ENCODE results near the gene CEP170B.

CEP170B gene

GRCh38 chr14:104868060-104868740 lies 3.1 kb downstream of the CEP170B start:
- no peak for DNase-seq

GRCh38 chr14:104868811-104869572 lies 3.9 kb downstream of the CEP170B start:
- DNase-seq = no peak

- DNase-seq = no peak
Observed at GRCh38 chr14:104869669-104870367, 4.8 kb downstream of the CEP170B start.

GRCh38 chr14:104870368-104871144 lies 5.5 kb downstream of the CEP170B start:
- no peak for DNase-seq

- no peak for DNase-seq
Observed at GRCh38 chr14:104871145-104871655, 6.1 kb downstream of the CEP170B start.

GRCh38 chr14:104871656-104872468 lies 6.8 kb downstream of the CEP170B start:
- no peak for DNase-seq

- DNase-seq = no peak
Observed at GRCh38 chr14:104872469-104873341, 7.6 kb downstream of the CEP170B start.

GRCh38 chr14:104873380-104874055 lies 8.4 kb downstream of the CEP170B start:
- DNase-seq = no peak

- no peak for DNase-seq
Observed at GRCh38 chr14:104874110-104874531, 9.1 kb downstream of the CEP170B start.

GRCh38 chr14:104874571-104875411 lies 9.7 kb downstream of the CEP170B start:
- no peak for DNase-seq

GRCh38 chr14:104875412-104875751 lies 10.3 kb downstream of the CEP170B start:
- DNase-seq = no peak

GRCh38 chr14:104875811-104876210 lies 10.7 kb downstream of the CEP170B start:
- DNase-seq = no peak

GRCh38 chr14:104876251-104876699 lies 11.2 kb downstream of the CEP170B start:
- DNase-seq = no peak

- DNase-seq = no peak
Observed at GRCh38 chr14:104877066-104877805, 12.2 kb downstream of the CEP170B start.

GRCh38 chr14:104877806-104878550 lies 12.9 kb downstream of the CEP170B start:
- DNase-seq = no peak

GRCh38 chr14:104878582-104878981 lies 13.5 kb downstream of the CEP170B start:
- DNase-seq = no peak

- DNase-seq = no peak
Observed at GRCh38 chr14:104879201-104879982, 14.3 kb downstream of the CEP170B start.
